Breast epithelium (tissue), 4 donors: ENCODE measurements around the gene SLC6A7. TPM values are rescaled to one million over a fixed set of nuclear protein-coding genes. Genes with fewer than 3 reads are reported as not detected.

ENCODE experiments used
- DNase-seq, 2 donors: peaks; one replicate each; pipeline ENCODE4 v3.0.0-alpha.2; 2019; ENCODE audit warnings: low spot score in 2 of 2
- H3K27ac ChIP-seq, 2 donors: fragments of 200-600 bp; sonication (generic) in 1 of 2; one replicate each; pipeline ENCODE4 v1.5.1; 2016 to 2019; ENCODE audit warnings: mild to moderate bottlenecking in 1 of 2
- H3K27me3 ChIP-seq, 2 donors: fragments of 200-600 bp; sonication (generic) in 1 of 2; one replicate each; pipeline versions ENCODE4 v1.5.1 to v1.6.0; 2017 to 2019; ENCODE audit warnings: control low read depth in 1 of 2, mild to moderate bottlenecking in 1 of 2
- H3K36me3 ChIP-seq: fragments of 200-600 bp; one replicate; pipeline ENCODE4 v1.5.1; 2019
- H3K4me1 ChIP-seq, 2 donors: fragments of 200-600 bp; sonication (generic); one replicate each; pipeline ENCODE4 v1.5.1; 2016 to 2019; ENCODE audit warnings: control low read depth in 1 of 2
- H3K4me3 ChIP-seq, 3 donors: fragments of 200-600 bp; sonication (generic); 1 replicate in 2 of 3; 2 replicates in 1 of 3; pipeline ENCODE4 v1.5.1; 2016 to 2019; ENCODE audit warnings: mild to moderate bottlenecking in 3 of 3, moderate library complexity in 2 of 3
- H3K9me3 ChIP-seq, 2 donors: fragments of 200-600 bp; sonication (generic) in 1 of 2; one replicate each; pipeline ENCODE4 v1.5.1; 2016 to 2019; ENCODE audit warnings: control low read depth in 1 of 2
- POLR2A ChIP-seq: fragments of 450-650 bp; IDR thresholded peaks from one replicate; pipeline ENCODE4 v1.6.1; 2016; ENCODE audit warnings: antibody characterized with exemption, mild to moderate bottlenecking, moderate library complexity
- POLR2AphosphoS5 ChIP-seq, 3 donors: sonication (generic); formaldehyde crosslinking; IDR thresholded peaks; one replicate each; pipeline ENCODE4 v1.6.1; 2017; ENCODE audit warnings: antibody characterized with exemption in 3 of 3
- intact Hi-C: fragments of 100-400 bp; cut with DNase I; formaldehyde crosslinking; loops from one replicate; pipeline ENCODE4 v1.15.1; 2023; ENCODE audit warnings: low total_unique reads
- total RNA-seq, 3 donors: library from RNA; depleted of rRNA; stranded (reverse); fragments of >200 nt; gene quantifications; one replicate each; pipeline ENCODE4 v1.1.0, GENCODE V29; 2016
- TF ChIP-seq, protein P1 (sequence below), 3 donors: fragments of 450-650 bp; IDR thresholded peaks; one replicate each; pipeline ENCODE4 v1.5.1; 2016 to 2017; ENCODE audit warnings: antibody characterized with exemption in 3 of 3, mild to moderate bottlenecking in 3 of 3, moderate library complexity in 3 of 3

SLC6A7 gene
- total RNA-seq, 3 donors from 2014 or later: 0.15 to 0.16 TPM; not detected in 1

DNA sequence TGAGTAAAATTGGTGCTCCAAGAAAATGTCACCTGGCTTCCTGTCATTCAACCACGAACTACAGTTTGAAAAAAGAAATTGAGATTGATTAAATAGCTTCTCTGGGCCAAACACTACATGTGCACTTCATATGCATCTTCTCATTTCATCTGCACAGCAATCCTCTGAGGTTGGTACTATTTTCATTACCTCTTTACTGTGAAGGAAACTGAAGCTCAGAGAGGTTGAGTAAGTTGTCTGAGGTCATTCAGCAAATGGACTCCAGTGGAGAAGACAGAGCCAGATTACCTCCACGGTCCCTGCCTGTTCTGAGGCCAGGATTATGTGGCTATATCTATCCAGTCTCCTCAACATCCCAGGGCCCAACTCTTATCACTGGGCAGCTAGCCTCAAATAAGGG lies 46.5 kb downstream of the SLC6A7 start:
- H3K27ac ChIP-seq: no peak overlapping the region
- no peaks in the 10 kb centered on the region for H3K36me3 ChIP-seq
- H3K4me1 ChIP-seq: no peaks in the 10 kb centered on the region
- TF ChIP-seq POLR2A: no peak
- TF ChIP-seq, protein P1, sequence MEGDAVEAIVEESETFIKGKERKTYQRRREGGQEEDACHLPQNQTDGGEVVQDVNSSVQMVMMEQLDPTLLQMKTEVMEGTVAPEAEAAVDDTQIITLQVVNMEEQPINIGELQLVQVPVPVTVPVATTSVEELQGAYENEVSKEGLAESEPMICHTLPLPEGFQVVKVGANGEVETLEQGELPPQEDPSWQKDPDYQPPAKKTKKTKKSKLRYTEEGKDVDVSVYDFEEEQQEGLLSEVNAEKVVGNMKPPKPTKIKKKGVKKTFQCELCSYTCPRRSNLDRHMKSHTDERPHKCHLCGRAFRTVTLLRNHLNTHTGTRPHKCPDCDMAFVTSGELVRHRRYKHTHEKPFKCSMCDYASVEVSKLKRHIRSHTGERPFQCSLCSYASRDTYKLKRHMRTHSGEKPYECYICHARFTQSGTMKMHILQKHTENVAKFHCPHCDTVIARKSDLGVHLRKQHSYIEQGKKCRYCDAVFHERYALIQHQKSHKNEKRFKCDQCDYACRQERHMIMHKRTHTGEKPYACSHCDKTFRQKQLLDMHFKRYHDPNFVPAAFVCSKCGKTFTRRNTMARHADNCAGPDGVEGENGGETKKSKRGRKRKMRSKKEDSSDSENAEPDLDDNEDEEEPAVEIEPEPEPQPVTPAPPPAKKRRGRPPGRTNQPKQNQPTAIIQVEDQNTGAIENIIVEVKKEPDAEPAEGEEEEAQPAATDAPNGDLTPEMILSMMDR (IDR thresholded peaks at IDR 0.05): no peak
- no peaks in the 10 kb centered on the region for H3K9me3 ChIP-seq
- intact Hi-C loops: no loop called here
- H3K4me3 ChIP-seq: no peak overlapping the region
- H3K27me3 ChIP-seq: no peaks in the 10 kb centered on the region
- no peak for DNase-seq

DNA sequence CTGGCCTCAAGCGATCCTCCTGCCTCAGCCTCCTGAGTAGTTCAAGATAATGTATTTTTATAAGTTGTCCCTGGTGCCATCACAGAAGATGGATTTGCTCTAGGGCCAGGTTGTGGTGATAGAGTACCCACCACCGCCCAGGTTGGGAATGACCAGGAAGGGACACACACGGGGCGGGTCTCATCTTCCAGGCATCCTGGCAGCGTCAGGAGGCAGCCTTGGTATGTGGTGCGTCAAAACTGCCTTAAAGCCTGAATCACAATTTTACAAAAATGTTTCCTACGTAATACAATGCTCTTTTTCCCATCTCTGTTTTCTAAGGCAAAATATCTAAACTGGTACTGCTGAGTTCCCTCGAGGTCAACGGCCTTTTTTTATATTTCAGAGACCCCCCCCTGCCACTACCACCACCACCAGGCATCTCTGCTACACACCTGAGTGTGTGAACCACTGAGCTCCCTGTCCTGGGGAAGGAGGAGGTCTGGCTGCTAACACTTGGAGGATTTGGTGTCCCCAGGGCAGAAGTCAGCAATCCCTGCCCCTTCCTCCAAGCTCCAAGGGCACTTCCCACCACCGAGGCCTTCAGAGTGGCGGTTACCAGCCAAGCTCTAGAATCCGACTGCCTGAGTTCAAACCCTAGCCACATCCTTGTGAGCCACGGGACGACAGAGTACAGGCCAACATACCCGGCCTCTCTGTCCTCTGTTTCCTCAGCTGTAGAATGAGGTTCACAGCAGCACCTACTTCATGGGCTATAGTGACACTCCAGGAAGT lies 47.3 kb downstream of the SLC6A7 start:
- intact Hi-C loops: no loop called here
- Histone ChIP-seq H3K4me3 (no peak overlapping the region), H3K4me1 (no peaks in the 10 kb centered on the region), H3K27ac (no peak overlapping the region), H3K36me3 (no peaks in the 10 kb centered on the region), H3K9me3 (no peaks in the 10 kb centered on the region), H3K27me3 (no peaks in the 10 kb centered on the region)
- no peak for TF ChIP-seq POLR2A
- DNase-seq: no peak

DNA sequence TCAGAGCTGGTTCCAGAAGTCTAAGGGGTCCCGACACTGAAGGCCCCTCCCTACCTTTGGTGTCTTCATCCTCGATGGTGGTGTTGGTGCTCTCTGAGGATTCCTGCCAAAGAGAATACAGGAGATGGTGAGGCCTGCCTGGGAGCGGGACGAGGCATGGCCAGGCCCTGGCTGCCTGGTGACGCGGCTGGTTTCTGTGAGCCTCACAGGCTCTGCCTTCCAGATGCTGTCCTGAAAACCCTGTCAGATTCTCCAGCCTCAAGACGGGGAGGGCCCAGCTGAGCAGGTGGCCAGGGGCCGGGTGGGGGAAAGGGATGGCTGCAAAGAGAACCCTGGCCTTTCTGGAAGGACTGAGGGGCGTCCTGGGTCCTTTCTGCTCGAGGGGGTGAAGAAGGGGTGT lies 48.8 kb downstream of the SLC6A7 start:
- Histone ChIP-seq H3K36me3 (no peaks in the 10 kb centered on the region), H3K9me3 (no peaks in the 10 kb centered on the region), H3K27ac (no peak overlapping the region), H3K4me3 (no peak overlapping the region), H3K4me1 (no peaks in the 10 kb centered on the region), H3K27me3 (no peaks in the 10 kb centered on the region)
- intact Hi-C loops: no loop called here
- DNase-seq: no peak
- TF ChIP-seq POLR2A (no peak), POLR2AphosphoS5 (IDR thresholded peaks at IDR 0.05) (no peak)
- TF ChIP-seq, protein P1 (IDR thresholded peaks at IDR 0.05): no peak

DNA sequence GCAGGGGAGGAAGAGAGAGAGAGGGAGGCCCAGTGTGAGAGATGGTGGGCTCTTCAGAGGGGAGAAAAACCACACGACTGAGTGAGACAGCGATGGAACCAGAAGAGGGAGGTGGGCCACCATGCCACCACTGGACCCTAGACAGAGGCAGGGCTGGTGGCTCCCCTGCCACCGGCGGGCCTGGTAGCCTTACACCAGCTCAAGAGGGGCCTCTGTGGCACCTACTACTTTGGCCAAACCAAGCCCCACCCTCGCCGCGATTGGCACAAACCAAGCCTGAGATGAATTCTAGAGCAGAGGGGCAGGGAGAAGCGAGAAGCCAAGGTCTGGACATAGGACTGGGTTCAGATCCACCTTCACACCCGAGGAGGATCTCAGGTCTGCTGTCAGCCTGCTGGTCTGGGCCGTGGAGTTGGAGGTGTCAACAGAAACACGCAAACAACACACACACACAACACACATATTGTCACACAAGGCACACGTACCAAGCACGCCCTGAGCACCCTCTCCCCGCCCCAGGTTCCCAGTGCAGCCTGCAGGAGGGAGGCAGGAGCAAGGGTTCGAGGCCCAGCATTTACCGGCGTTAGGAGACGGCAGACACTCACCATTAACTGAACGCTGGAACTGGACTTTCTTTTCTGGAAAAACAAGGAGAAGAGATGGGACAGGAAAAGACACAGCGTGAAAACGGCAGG lies 49.4 kb downstream of the SLC6A7 start:
- Histone ChIP-seq H3K9me3 (no peaks in the 10 kb centered on the region), H3K4me3 (no peak overlapping the region), H3K27ac (no peak overlapping the region), H3K27me3 (no peaks in the 10 kb centered on the region), H3K4me1 (no peaks in the 10 kb centered on the region), H3K36me3 (no peaks in the 10 kb centered on the region)
- intact Hi-C loops: no loop called here
- TF ChIP-seq POLR2AphosphoS5 (IDR thresholded peaks at IDR 0.05): no peak
- TF ChIP-seq, protein P1 (IDR thresholded peaks at IDR 0.05): no peak
- no peak for TF ChIP-seq POLR2A
- no peak for DNase-seq

DNA sequence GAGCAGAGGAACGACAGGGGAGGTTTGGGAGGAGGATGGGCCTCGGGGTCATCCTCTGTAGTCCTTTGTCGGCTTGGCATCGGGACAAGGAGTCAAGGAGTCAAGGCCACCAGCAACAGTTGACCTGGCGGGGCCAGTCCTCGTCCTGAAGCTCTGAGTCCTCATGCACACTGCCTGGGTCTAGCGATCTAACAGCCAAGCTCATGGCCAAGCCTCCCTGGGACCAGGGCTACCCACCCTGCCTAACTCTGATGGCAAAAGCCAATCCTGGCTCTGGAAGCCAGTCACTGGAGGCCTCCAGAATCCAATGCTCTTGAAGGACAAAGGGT lies 49.9 kb downstream of the SLC6A7 start:
- Histone ChIP-seq H3K4me1 (no peaks in the 10 kb centered on the region), H3K27me3 (no peaks in the 10 kb centered on the region), H3K4me3 (no peak overlapping the region), H3K9me3 (no peaks in the 10 kb centered on the region), H3K27ac (no peak overlapping the region), H3K36me3 (no peaks in the 10 kb centered on the region)
- intact Hi-C loops: no loop called here
- no peak for DNase-seq
- no peak for TF ChIP-seq POLR2A
- TF ChIP-seq POLR2AphosphoS5 (IDR thresholded peaks at IDR 0.05): no peak
- TF ChIP-seq, protein P1 (IDR thresholded peaks at IDR 0.05): no peak
